H1 (cell line): ENCODE data around the gene DENND2A.

ENCODE experiments used
- CREB1 ChIP-seq: IDR thresholded peaks from 2 replicates; pipeline ENCODE4 v1.6.1; 2012; ENCODE audit warnings: inconsistent platforms
- JUN ChIP-seq: IDR thresholded peaks from 2 replicates; pipeline ENCODE4 v1.6.1; 2011; ENCODE audit warnings: low read depth, mild to moderate bottlenecking, improper control_type of control experiment, low read length
- POLR2A ChIP-seq, 2 experiments: IDR thresholded peaks; 1 replicate in 1 of 2; 2 replicates in 1 of 2; pipeline ENCODE4 v1.6.1; 2011; ENCODE audit warnings: low read depth in 2 of 2, low read length in 2 of 2, mild to moderate bottlenecking in 2 of 2; ENCODE audit errors: control extremely low read depth in 1 of 2
- RXRA ChIP-seq: IDR thresholded peaks from 2 replicates; pipeline ENCODE4 v1.6.1; 2011; ENCODE audit warnings: low read depth, mild to moderate bottlenecking, low read length, moderate library complexity; ENCODE audit not compliant: insufficient read depth
- TAF1 ChIP-seq: IDR thresholded peaks from 2 replicates; pipeline ENCODE4 v1.6.1; 2011; ENCODE audit warnings: mild to moderate bottlenecking, low read depth, low read length
- TCF12 ChIP-seq: IDR thresholded peaks from 2 replicates; pipeline ENCODE4 v1.6.1; 2011; ENCODE audit warnings: low read depth, mild to moderate bottlenecking, low read length
- TF ChIP-seq, protein P1 (sequence below), 3 experiments: IDR thresholded peaks; 1 replicate in 2 of 3; 2 replicates in 1 of 3; pipeline versions ENCODE4 v1.5.1 to v1.6.1; 2011; ENCODE audit warnings: low read length in 3 of 3, mild to moderate bottlenecking in 3 of 3, inconsistent platforms in 2 of 3, low read depth in 1 of 3, moderate library complexity in 1 of 3; ENCODE audit not compliant: insufficient read depth in 1 of 3; ENCODE audit errors: control extremely low read depth in 1 of 3
- TF ChIP-seq, protein P2 (sequence below): IDR thresholded peaks from 2 replicates; pipeline ENCODE4 v1.6.1; 2012; ENCODE audit warnings: inconsistent platforms

- TF ChIP-seq RXRA (no peak), JUN (no peak), CREB1 (no peak), POLR2A (IDR thresholded peaks at IDR 0.05; ENCODE audit: control extremely low read depth in 1 of 2, low read depth in 2 of 2, low read length in 2 of 2) (no peak), TAF1 (no peak), TCF12 (no peak)
- TF ChIP-seq, protein P1, sequence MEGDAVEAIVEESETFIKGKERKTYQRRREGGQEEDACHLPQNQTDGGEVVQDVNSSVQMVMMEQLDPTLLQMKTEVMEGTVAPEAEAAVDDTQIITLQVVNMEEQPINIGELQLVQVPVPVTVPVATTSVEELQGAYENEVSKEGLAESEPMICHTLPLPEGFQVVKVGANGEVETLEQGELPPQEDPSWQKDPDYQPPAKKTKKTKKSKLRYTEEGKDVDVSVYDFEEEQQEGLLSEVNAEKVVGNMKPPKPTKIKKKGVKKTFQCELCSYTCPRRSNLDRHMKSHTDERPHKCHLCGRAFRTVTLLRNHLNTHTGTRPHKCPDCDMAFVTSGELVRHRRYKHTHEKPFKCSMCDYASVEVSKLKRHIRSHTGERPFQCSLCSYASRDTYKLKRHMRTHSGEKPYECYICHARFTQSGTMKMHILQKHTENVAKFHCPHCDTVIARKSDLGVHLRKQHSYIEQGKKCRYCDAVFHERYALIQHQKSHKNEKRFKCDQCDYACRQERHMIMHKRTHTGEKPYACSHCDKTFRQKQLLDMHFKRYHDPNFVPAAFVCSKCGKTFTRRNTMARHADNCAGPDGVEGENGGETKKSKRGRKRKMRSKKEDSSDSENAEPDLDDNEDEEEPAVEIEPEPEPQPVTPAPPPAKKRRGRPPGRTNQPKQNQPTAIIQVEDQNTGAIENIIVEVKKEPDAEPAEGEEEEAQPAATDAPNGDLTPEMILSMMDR (IDR thresholded peaks at IDR 0.05; ENCODE audit: control extremely low read depth in 1 of 3, insufficient read depth in 1 of 3, low read depth in 1 of 3, low read length in 3 of 3), result no peak
- TF ChIP-seq, protein P2, sequence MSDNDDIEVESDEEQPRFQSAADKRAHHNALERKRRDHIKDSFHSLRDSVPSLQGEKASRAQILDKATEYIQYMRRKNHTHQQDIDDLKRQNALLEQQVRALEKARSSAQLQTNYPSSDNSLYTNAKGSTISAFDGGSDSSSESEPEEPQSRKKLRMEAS, result no peak
Observed at GRCh38 chr7:140476698-140477261, 163.8 kb downstream of the DENND2A start.
